Caco-2 (cell line): ENCODE data around the gene NME3. TPM values are rescaled to one million over a fixed set of nuclear protein-coding genes. Genes with fewer than 3 reads are reported as not detected.

Experiments
- BruUV-seq: library from RNA; stranded (reverse); fragments of 400-500 nt; replicated peaks from 2 replicates; lab custom pipeline; 2021; lab: Mats Ljungman, UMichigan
- CTCF ChIA-PET: fragments of 300-600 bp; sonication (Branson Sonifier 250); formaldehyde crosslinking; loops from one replicate; lab custom pipeline; 2022; ENCODE audit warnings: antibody characterized with exemption; lab: Charles Lee
- POLR2A ChIA-PET: fragments of 300-600 bp; sonication (Branson Sonifier 250); formaldehyde crosslinking; loops from one replicate; lab custom pipeline; 2022; ENCODE audit warnings: antibody characterized with exemption; lab: Charles Lee
- DNase-seq, 2 experiments: peaks; one replicate each; pipeline versions ENCODE4 v3.0.0 to v3.0.0-alpha.2; 2020 to 2022
- H3K27me3 ChIP-seq: replicated peaks from 2 replicates; pipeline ENCODE4 v1.6.0; 2011; ENCODE audit warnings: low read length; ENCODE audit not compliant: control insufficient read depth, insufficient read depth
- H3K36me3 ChIP-seq: 2 replicates; pipeline ENCODE4 v1.5.1; 2011; ENCODE audit warnings: low read length; ENCODE audit not compliant: control insufficient read depth, insufficient read depth
- H3K4me1 ChIP-seq: fragments of 250-450 bp; sonication (Bioruptor Pico); 2 replicates; pipeline ENCODE4 v1.5.1; 2020; ENCODE audit warnings: mild to moderate bottlenecking
- H3K4me3 ChIP-seq: 2 replicates; pipeline ENCODE4 v1.5.1; 2011; ENCODE audit warnings: low read depth, mild to moderate bottlenecking, control low read depth, low read length
- H3K9me3 ChIP-seq: fragments of 250-450 bp; sonication (Bioruptor Pico); 2 replicates; pipeline ENCODE4 v1.5.1; 2020; ENCODE audit warnings: mild to moderate bottlenecking, moderate library complexity
- H3K27ac Mint-ChIP-seq: one replicate; pipeline ENCODE4 v1.8.0; 2022; ENCODE audit warnings: mixed read lengths; ENCODE audit not compliant: unreplicated experiment
- H3K27me3 Mint-ChIP-seq: one replicate; pipeline ENCODE4 v1.8.0; 2022; ENCODE audit warnings: mixed read lengths; ENCODE audit not compliant: insufficient read depth, unreplicated experiment
- H3K36me3 Mint-ChIP-seq: one replicate; pipeline ENCODE4 v1.8.0; 2022; ENCODE audit warnings: mild to moderate bottlenecking, mixed read lengths; ENCODE audit not compliant: insufficient read depth, unreplicated experiment
- H3K4me1 Mint-ChIP-seq: one replicate; pipeline ENCODE4 v1.8.0; 2022; ENCODE audit warnings: low read depth, mixed read lengths; ENCODE audit not compliant: unreplicated experiment
- H3K4me3 Mint-ChIP-seq: one replicate; pipeline ENCODE4 v1.8.0; 2022; ENCODE audit warnings: mild to moderate bottlenecking, moderate library complexity, mixed read lengths; ENCODE audit not compliant: unreplicated experiment
- H3K9me3 Mint-ChIP-seq: one replicate; pipeline ENCODE4 v1.8.0; 2022; ENCODE audit warnings: mixed read lengths; ENCODE audit not compliant: unreplicated experiment
- intact Hi-C: fragments of 100-400 bp; cut with micrococcal nuclease; formaldehyde crosslinking; loops from one replicate; pipeline ENCODE4 v1.10.0; 2022; ENCODE audit not compliant: unreplicated experiment
- total RNA-seq: library from RNA; stranded (reverse); gene quantifications from 2 replicates; pipeline ENCODE4 v1.2.3, GENCODE V29; 2022
- TF ChIP-seq, protein P1 (sequence below), 2 experiments: fragments of 200-600 bp in 1 of 2; IDR thresholded peaks; 1 replicate in 1 of 2; 2 replicates in 1 of 2; pipeline versions ENCODE4 v1.5.1 to v1.8.0; 2011 to 2022; ENCODE audit warnings: antibody characterized with exemption in 1 of 2, control low read depth in 1 of 2, inconsistent platforms in 1 of 2, low read depth in 1 of 2, low read length in 1 of 2, mild to moderate bottlenecking in 1 of 2, moderate library complexity in 1 of 2; ENCODE audit not compliant: insufficient read depth in 1 of 2, severe bottlenecking in 1 of 2, unreplicated experiment in 1 of 2

NME3 gene
- total RNA-seq, 1 experiment from 2014 or later, result 7.0 TPM

GRCh38 chr16:1788708-1789100 is 17.4 kb upstream of the NME3 start:
- H3K36me3 Mint-ChIP-seq, result peaks cover 23% of the 10 kb centered on the region
- Histone ChIP-seq H3K4me3 (no peak overlapping the region), H3K4me1 (no peaks in the 10 kb centered on the region), H3K9me3 (no peaks in the 10 kb centered on the region), H3K27me3 (no peaks in the 10 kb centered on the region), H3K36me3 (peaks cover 2% of the 10 kb centered on the region; the same call in 1 of the 2 replicates)
- ChIA-PET POLR2A (interaction anchor here (0.6 kb wide), 1 partner anchor 111 kb away, joined by 3 read pairs; the partner anchor contains the start of gene JPT2), CTCF (no interaction called here)
- no peaks in the 10 kb centered on the region for H3K4me1 Mint-ChIP-seq
- no peak overlapping the region for H3K27ac Mint-ChIP-seq
- BruUV-seq, result no TSS peak
- no peaks in the 10 kb centered on the region for H3K9me3 Mint-ChIP-seq
- DNase-seq, result no peak
- intact Hi-C loops, result no loop called here
- no peaks in the 10 kb centered on the region for H3K27me3 Mint-ChIP-seq
- TF ChIP-seq, protein P1, sequence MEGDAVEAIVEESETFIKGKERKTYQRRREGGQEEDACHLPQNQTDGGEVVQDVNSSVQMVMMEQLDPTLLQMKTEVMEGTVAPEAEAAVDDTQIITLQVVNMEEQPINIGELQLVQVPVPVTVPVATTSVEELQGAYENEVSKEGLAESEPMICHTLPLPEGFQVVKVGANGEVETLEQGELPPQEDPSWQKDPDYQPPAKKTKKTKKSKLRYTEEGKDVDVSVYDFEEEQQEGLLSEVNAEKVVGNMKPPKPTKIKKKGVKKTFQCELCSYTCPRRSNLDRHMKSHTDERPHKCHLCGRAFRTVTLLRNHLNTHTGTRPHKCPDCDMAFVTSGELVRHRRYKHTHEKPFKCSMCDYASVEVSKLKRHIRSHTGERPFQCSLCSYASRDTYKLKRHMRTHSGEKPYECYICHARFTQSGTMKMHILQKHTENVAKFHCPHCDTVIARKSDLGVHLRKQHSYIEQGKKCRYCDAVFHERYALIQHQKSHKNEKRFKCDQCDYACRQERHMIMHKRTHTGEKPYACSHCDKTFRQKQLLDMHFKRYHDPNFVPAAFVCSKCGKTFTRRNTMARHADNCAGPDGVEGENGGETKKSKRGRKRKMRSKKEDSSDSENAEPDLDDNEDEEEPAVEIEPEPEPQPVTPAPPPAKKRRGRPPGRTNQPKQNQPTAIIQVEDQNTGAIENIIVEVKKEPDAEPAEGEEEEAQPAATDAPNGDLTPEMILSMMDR (IDR thresholded peaks at IDR 0.05; ENCODE audit: insufficient read depth in 1 of 2, low read depth in 1 of 2, low read length in 1 of 2, severe bottlenecking in 1 of 2, unreplicated experiment in 1 of 2), result no peak
- H3K4me3 Mint-ChIP-seq, result no peak overlapping the region

- Mint-ChIP-seq H3K36me3 (peaks cover 25% of the 10 kb centered on the region), H3K4me3 (no peak overlapping the region), H3K4me1 (no peaks in the 10 kb centered on the region), H3K27me3 (no peaks in the 10 kb centered on the region), H3K27ac (no peak overlapping the region), H3K9me3 (no peaks in the 10 kb centered on the region)
- BruUV-seq, result no TSS peak
- ChIA-PET CTCF (no interaction called here), POLR2A (no interaction called here)
- DNase-seq, result no peak
- no peaks in the 10 kb centered on the region for H3K27me3 ChIP-seq
- intact Hi-C loops, result no loop called here
- H3K4me1 ChIP-seq, result no peaks in the 10 kb centered on the region
- H3K4me3 ChIP-seq, result no peak overlapping the region
- H3K9me3 ChIP-seq, result no peaks in the 10 kb centered on the region
- TF ChIP-seq, protein P1 (IDR thresholded peaks at IDR 0.05; ENCODE audit: insufficient read depth in 1 of 2, low read depth in 1 of 2, low read length in 1 of 2, severe bottlenecking in 1 of 2, unreplicated experiment in 1 of 2), result no peak
- peaks cover 2% of the 10 kb centered on the region; the same call in 1 of the 2 replicates for H3K36me3 ChIP-seq
Observed at GRCh38 chr16:1788095-1788707, 16.9 kb upstream of the NME3 start.

DNA sequence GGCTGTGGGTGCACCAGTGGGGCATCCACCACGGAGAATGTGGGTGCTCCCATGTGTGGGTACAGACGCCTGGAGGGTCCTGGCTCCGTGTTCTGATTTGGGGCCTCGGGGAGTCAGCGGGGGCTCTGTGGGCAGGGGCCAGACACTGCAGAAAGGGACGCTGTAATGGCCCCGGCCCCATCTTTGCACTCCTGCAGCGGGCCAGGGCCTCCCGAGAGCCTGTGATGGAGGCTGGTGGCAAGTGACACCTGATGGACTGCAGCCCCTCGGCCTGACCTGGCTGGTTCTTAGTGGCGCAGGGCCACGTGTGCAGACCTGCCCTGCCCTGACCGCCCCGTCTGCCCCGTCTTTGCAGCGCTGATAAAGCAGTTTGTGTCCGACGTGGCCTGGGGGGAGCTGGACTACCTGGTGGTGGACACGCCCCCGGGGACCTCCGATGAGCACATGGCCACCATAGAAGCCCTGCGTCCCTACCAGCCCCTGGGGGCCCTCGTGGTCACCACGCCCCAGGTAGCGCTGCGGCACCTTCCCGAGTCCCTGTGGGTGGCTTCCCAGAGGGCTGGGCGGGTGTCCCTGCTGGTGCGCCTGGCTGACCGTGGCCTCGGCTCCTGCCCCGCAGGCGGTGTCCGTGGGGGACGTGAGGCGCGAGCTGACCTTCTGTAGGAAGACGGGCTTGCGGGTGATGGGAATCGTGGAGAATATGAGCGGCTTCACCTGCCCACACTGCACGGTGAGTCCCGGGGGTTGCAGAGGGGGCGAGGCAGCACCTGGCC is 16.2 kb upstream of the NME3 start:
- Mint-ChIP-seq H3K4me1 (no peaks in the 10 kb centered on the region), H3K9me3 (no peaks in the 10 kb centered on the region), H3K4me3 (no peak overlapping the region), H3K27me3 (no peaks in the 10 kb centered on the region), H3K36me3 (peaks cover 32% of the 10 kb centered on the region), H3K27ac (no peak overlapping the region)
- H3K4me3 ChIP-seq, result no peak overlapping the region
- peaks cover 2% of the 10 kb centered on the region; the same call in 1 of the 2 replicates for H3K36me3 ChIP-seq
- POLR2A ChIA-PET, result no interaction called here
- TF ChIP-seq, protein P1 (IDR thresholded peaks at IDR 0.05; ENCODE audit: insufficient read depth in 1 of 2, low read depth in 1 of 2, low read length in 1 of 2, severe bottlenecking in 1 of 2, unreplicated experiment in 1 of 2), result no peak
- no peaks in the 10 kb centered on the region for H3K27me3 ChIP-seq
- no peaks in the 10 kb centered on the region for H3K9me3 ChIP-seq
- CTCF ChIA-PET, result no interaction called here
- intact Hi-C loops, result no loop called here
- DNase-seq, result no peak
- no TSS peak for BruUV-seq
- H3K4me1 ChIP-seq, result no peaks in the 10 kb centered on the region
